Anterior cingulate cortex (tissue), 58 donors: ENCODE data around the gene MED16.

Experiments
- DNase-seq, 58 donors: peaks; one replicate each; lab custom pipeline; 2025; lab: John Stamatoyannopoulos, UW

MED16 gene

DNA sequence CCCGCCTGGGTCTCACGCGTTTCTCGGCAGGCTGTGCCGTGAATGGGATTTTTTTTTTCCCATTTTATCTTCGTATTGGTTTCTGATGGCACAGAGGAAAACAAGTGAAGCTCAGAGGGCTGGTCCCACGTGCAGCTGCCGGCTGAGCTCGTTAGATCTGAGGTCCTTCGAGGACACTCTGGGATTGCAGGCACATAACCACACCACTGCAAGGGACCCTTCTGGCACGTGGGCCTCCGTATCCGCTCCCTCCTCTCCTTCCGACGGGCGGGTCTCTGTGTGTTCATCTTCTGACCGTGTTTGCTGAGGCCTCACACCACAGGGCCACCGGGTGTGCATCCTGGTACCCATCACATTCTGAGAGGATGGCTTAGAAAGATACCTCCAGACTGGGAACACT, 16.9 kb downstream of the MED16 start:
- DNase-seq, result peak in 4 of 58 donors; percentile 14 to 29 (median 21)

DNA sequence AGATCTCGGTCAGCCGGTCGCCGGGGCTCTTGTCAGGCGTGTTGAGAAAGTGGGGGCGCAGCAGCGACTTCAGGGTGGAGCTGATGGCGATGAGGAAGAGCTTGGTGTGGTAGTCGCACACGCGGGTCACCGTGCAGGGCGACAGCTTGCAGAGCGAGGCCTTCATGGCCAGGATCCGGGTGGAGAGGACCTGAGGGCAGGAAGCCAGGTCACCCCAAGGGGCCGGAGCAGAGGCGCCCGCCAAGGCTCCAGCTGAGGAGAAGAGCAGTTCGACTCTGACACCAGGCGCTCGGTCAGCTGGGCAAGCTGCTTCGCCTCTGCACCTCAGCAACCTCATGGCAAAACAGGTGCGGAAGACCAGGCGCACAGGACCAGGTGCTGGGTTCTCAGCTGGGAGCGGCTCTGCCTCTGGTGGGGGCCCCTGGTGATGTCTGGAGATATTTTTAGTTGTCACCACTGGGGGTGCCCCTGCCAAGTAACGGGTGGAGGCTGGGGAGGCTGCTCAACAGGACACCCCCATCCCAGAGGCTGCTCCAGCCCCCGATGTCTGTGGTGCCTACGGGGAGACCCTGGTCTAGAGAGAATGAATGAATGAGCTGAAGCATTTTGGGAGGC, 17.6 kb downstream of the MED16 start:
- DNase-seq, result no peak

DNA sequence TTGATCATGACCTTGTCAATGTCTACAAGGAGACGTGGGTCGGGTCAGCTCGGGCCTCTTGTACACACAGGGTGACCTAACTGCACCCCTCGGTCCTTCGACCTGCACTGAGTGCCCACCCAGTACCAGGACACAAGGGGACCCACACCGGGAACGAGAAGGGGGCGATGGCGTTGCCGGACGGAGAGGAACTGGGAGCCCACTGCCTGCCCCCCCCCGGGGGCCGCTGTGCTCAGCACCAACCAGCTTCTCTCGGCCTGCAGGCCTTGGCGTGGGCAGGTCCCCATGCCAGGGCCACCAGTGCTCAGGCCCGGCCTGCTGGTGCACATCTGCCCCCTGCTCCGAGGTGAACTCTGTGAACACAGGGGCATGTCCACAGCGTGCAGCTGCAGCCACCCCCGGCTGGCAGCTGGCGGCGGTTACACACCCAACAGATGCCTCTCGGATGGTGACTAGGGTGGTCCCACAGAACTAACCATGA, 19.4 kb downstream of the MED16 start:
- no peak for DNase-seq

DNA sequence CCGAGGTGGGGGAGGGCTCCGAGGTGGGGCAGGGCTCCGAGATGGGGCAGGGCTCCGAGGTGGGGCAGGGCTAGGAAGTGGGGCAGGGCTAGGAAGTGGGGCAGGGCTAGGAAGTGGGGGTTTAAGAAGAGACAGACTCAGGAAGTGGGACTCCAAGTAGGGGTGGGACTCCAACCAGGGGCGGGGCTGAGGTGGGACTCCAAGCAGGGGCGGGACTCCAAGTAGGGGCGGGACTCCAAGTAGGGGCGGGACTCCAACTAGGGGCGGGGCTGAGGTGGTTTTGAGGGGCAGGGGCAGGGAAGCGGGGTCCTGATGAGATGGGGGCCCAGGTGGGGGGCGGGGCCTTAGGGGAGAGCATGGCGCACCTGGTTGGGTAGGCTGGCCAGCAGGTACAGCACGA, 19.9 kb downstream of the MED16 start:
- peak in 1 of 58 donors; percentile 33 for DNase-seq

DNA sequence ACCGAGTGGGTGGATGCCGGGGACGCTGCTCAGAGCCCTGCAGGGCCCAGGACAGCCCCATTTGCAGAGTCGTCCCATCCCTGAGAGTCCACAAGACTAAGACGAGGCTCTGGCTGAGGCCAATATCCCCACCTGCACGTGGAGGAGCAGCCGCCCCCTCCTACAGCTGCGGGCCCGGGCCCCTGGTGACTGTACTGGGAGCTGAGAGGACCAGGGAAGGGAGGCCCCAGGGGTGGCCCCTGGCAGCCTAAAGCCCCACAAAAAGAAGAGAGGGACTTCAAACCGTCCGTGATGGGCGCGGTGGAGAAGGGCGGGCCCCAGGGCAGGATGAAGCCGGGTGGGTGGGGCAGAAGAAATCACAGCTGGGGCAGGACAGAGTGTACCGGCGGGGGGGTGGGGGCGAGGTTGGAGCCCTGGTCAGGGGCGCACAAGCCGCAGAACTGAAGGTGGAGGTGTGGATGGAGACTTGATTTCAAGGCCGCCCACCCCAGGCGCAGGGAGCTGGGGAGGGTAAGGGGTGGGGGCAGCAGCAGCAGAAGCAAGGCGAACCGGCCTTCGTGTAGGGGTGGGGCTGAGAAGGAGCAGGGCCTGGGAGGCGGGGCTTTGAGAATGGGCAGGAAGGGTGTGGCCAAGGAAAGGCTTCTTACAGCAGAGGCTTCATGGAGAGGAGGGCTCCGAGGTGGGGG, 20.6 kb downstream of the MED16 start:
- DNase-seq, result no peak

DNA sequence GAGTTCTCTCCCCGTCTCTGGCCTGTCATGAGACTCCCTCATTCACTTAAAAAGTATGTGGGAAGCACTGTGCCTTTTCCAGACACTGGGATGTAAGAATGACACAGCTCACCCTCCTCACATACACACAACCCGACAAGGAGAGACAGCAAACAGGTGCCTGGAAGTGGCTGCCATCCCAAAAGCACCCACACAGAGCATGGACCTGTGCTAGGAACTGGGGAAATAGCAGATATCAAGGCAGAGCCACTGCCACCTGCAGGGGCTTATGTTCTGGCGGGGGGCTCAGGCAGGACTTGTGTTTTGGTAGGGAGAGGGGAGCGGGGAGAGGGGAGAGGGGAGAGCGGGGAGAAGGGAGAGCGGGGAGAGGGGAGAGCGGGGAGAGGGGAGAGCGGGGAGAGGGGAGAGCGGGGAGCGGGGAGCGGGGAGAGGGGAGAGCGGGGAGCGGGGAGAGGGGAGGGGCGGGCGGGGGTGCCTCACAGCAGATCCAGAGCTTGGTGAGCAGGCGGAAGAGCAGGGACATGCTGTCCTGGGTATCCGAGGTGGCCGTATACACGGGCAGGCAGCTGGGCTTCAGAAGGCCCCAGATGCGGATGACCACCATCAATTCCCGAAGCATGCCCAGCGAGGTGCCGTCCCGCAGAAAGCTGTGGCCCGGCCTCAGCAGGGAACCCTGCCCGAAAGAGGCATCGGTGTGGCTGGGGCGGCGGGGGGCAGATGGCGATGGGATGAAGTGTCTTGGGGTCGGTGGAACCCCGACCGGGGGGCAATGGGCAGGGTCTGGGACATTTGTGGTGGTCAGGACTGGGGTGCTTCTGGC, 21.3 kb downstream of the MED16 start:
- DNase-seq, result peak in 4 of 58 donors; percentile 23 to 51 (median 38)

DNA sequence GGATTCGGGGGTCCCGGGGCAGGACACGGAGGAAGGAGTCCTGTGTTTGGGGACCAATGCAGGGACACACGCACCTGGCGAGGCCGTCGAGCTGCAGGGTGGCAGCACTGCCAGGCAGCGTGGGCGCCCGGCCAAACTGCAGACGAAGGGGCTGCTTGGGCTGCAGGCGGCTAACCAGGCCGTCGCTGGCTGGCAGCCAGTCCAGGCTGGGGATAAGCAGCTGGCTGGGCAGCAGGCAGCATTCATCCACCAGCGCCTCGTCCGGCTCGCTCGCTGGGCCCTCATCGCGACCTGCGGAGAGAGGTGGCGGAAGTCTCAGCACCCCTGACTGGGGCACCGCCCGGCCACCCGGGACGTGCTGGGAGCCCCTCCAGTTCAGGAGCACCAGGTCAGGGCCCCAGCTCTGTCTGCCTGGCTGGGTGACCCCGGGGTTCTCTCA, 22.0 kb downstream of the MED16 start:
- peak in 31 of 58 donors; percentile 11 to 62 (median 34) for DNase-seq

DNA sequence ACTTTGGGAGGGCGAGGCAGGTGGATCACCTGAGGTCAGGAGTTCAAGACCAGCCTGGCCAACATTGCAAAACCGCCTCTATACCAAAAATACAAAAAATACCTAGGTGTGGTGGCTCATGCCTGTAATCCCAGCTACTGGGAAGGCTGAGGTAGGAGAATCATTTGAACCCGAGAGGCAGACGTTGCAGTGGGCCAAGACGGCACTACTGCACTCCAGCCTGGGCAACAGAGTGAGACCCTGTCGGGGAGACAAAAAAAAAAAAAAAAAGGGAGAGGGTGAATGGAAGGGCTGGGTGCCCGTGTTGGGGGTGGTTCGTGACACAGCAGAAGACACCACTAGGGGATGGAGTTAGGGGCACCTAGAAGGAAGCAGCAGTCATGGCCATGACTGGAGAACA, 22.7 kb downstream of the MED16 start:
- DNase-seq, result no peak

DNA sequence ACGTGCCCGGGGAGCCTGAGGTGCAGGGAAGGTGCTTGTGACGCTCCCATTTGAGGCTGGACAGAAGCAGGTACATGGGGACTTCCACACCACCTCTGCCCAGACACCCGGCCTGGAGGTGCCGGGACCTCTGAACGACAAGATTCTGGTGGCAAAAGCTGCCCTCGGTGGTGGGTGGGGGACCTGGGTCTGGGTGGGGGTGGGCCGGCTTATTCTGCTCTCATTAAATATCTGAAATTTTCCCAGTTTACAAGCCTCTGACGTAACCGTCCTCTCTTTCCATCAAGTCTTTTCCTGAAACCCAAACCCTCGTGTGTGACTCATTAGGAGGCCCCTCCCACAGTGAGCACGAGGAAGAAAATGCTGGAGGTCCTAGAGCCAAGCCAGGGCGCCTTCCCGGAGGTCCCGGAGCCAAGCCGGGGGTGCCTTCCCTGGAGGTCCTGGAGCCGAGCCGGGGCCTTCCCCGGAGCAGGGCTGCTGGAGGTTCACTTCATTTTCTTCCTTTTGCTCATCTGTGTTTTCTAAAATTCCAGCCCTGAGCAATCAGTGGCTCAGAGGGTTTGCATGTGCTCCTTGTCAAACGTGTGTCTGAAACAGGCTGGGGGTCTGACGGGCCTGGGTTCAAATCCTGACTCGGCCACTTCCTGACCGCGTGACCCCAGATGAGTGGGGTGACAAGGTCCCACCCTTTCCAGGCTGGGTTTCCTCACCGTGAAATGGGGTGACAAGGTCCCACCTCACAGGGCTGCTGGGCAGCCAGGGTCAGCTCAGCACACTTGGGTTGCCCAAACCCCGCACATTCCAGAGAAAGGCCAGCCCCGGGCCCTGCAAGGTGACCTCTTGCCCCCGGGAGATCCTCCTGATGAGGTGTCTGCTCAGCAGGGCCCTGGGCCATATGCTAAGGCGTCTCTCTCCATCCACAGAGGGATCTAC, 23.5 kb downstream of the MED16 start:
- DNase-seq, result no peak

DNA sequence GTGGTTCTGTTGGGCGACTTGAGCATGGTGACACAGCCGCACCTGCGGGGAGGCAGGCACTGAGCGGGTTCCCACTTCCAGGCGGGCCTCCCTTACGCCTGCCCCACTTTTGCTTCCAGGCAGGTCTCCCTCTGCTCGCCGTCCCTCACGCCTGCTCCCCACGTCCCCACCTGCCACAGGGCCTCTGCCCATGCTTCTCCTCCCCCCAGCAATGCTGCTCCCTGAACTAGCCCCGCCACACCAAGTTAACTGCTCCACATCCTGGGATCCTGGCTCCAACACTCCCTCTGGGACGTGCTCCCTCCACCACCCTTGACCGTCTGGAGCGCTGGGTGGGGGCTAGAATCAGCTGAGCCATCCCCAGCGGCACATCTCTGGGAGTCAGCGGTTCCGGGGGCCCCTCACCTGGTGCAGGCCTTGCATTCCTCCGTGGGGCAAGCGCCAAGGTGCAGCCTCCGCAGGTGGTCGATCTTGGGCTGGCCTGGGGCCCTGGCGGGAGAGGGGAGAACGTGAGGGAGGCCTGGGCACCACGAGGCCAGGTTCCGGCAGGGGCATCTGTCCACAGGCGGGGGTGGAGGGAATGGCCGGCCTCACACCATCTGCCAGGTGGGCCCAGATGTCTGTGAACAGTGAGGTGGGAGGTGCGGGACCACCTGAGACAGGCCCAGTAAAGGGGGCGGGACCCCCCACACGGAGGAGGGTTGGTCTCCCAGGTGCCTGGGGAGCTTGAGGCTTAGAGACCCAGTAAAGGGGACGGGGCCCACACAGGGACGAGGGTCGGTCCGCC, 24.3 kb downstream of the MED16 start:
- DNase-seq, result no peak

DNA sequence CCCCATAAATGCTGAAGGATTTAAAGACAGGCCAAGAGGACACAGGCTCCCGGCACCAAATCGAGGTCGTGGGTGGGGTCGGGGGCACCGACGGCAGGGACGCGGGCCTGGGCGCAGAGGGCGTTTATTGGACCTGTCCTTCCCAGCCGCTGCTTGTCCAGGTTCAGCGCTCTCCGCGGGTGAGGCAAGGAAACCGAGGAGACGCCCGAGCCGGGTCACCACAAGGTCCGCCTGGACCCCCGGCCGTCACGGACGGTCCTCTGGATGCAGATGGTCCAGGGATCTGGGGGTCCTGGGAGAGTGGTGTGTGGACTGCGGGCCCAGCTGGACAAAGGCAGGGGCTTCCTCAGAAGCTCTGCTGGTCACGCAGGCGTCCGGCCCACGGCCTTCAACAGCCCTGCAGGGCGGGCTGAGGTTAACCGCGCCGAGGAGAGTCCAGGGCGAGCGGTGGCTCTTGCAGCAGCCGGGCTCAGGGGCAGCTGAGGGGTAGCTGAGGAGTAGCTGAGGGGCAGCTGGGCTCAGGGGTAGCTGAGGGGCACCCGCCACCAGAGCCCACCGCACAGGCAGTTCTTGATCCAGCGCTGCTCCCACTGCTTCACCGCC, 25.0 kb downstream of the MED16 start:
- DNase-seq, result no peak

DNA sequence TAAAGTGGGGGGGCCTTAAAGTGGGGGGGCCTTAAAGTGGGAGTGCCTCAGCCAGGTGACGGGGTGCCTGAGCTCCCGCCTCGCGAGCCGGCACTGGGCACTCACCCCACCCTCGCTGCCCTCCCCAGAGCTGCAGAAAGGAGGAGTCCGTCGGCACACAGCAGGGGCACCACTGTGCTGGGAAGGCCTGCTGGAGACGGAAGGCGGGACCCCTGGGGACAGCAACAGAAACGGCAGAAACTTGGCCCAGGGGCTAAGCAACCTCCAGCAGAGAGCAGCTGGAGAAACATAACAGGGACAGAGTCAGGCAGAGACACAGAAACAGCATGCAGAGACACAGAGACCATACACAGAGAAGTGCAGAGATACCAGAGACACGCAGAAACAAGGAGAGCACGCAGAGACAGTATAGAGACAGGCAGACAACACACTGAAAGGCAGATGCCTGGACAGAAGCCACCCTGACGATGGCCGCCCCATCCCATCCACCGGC, 25.6 kb downstream of the MED16 start:
- DNase-seq, result no peak

DNA sequence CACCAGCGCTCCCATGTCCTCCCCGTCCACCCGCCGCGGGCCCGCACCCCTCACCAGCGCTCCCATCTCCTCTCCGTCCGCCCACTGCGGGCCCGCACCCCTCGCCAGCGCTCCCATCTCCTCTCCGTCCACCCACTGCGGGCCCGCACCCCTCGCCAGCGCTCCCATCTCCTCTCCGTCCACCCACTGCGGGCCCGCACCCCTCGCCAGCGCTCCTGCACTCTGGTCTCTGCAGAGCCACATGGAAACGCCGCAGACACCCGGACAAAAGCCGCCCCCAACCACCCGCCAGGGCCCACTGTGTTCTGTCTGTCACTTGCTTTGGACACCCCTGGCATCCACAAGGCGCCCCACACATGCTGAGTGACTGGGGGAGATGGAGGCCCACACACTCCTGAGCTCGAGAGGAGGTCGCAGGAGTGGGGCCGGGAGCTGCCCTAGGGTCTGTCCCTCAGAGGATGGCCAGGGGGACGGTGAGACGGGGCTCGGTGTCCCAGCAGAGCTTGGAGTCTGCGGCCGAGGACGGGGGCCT, 26.2 kb downstream of the MED16 start:
- DNase-seq, result no peak

DNA sequence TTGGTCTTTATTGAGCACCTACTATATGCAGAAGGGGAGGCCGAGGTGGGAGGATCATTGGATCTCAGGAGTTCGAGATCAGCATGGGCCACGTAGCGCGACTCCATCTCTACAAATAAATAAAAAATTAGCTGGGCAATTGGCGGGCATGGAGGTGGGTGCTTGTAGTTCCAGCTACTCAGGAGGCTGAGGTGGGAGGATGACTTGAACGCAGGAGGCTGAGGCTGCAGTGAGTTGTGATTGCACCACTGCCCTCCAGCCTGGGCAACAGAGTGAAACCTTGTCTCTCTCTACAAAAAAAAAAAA, 29.7 kb downstream of the MED16 start:
- DNase-seq, result no peak

DNA sequence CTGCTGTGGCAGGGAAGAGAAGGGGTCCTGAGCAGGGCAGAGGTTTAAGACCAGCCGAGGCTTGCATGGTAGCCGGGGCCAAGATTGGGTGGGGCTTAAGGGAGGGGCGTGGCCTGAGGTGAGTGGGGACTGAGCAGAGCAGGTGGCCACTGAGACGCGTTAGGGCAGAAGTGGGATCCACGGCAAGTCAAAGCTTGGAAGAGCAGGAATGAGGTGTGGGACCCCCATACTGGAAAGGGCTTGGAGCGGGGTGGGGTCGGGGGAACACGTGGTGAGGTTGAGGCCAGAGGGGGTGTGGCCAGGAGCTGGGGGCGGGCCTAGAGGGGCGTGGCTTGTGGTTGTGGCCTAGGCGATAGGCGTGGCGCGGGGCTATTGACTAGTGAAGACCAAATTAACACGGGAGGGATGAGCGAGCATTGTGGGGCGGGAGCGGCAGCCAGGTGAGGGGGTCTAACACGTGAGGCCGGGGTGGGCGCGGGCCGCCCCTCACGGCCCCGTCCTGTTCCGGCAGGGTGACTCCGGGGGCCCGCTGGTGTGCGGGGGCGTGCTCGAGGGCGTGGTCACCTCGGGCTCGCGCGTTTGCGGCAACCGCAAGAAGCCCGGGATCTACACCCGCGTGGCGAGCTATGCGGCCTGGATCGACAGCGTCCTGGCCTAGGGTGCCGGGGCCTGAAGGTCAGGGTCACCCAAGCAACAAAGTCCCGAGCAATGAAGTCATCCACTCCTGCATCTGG, 30.2 kb downstream of the MED16 start:
- peak in 3 of 58 donors; percentile 9 to 24 (median 23) for DNase-seq

DNA sequence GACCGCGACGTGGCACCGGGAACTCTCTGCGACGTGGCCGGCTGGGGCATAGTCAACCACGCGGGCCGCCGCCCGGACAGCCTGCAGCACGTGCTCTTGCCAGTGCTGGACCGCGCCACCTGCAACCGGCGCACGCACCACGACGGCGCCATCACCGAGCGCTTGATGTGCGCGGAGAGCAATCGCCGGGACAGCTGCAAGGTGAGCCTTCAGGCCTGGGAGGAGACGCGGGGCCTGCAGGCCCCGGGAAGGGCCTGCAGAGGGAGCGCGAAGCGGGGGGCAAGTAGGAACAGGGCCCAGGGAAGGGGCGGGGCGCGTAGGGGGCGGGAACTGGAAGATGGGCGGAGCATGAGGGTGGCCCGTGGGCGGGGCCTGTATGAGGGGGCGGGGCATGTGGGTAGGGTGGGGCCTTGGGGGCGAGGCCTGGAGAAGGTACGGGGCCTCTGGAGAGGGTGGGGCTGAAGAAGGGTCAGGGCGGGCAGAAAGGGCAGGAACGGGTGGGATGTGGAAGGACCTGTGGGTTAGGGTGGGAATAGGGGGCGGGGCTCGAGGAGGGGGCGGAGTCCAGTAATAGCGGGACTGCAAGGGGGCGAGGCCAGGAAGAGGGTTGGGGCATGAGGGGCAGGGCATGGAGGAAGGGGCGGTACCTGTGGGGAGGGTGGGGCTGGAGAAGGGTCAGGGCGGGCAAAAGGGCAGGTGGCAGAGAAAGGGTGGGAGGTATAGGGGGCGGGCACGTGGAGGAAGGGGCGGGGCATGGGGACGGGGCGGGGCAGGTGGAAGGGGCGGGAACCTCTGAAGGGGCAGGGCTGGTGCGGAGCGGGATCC, 31.0 kb downstream of the MED16 start:
- peak in 1 of 58 donors; percentile 47 for DNase-seq

DNA sequence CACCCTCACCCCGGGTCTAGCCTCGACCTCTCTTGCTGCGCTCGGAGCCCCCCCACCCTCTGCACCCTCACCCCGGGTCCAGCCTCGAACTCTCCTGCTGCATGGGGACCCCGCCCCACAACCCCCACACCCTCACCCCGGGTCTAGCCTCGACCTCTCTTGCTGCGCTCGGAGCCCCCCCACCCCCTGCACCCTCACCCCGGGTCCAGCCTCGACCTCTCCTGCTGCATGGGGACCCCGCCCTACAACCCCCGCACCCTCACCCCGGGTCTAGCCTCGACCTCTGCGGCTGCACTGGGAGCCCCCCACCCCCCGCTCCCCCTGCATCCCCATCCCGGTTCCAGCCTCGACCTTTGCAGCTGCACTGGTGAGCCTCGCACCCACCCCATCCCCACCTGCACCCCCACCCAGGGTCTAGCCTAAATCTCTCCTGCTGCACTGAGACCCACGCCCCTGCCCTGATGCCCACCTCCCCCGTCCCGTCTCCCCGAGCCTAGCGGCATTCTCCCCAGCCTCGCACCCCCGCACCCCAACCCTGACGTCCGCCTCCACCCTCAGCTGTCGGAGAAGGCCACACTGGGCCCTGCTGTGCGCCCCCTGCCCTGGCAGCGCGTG, 31.7 kb downstream of the MED16 start:
- DNase-seq, result no peak
